Skeletal muscle tissue (tissue), 4 donors: ENCODE measurements around the gene IL1RAPL1. TPM values are rescaled to one million over a fixed set of nuclear protein-coding genes. Genes with fewer than 3 reads are reported as not detected.

Source experiments
- H3K27ac ChIP-seq: one replicate; pipeline ENCODE4 v1.7.0; 2013; ENCODE audit warnings: mild to moderate bottlenecking, low read depth, low read length, inconsistent platforms
- H3K27me3 ChIP-seq, 3 donors: one replicate each; pipeline ENCODE4 v1.7.0; 2013; ENCODE audit warnings: low read length in 3 of 3; ENCODE audit not compliant: control insufficient read depth in 3 of 3, insufficient read depth in 3 of 3
- H3K36me3 ChIP-seq, 3 donors: one replicate each; pipeline ENCODE4 v1.7.0; 2013; ENCODE audit warnings: low read length in 3 of 3; ENCODE audit not compliant: control insufficient read depth in 3 of 3, insufficient read depth in 3 of 3
- H3K4me1 ChIP-seq, 3 donors: one replicate each; pipeline ENCODE4 v1.7.0; 2013; ENCODE audit warnings: low read length in 3 of 3, mild to moderate bottlenecking in 3 of 3; ENCODE audit not compliant: control insufficient read depth in 3 of 3, insufficient read depth in 3 of 3
- H3K4me3 ChIP-seq, 3 donors: one replicate each; pipeline ENCODE4 v1.7.0; 2013; ENCODE audit warnings: low read length in 3 of 3
- H3K9ac ChIP-seq, 3 donors: one replicate each; pipeline ENCODE4 v1.7.0; 2013; ENCODE audit warnings: low read length in 3 of 3, mild to moderate bottlenecking in 3 of 3, moderate library complexity in 2 of 3, low read depth in 1 of 3
- H3K9me3 ChIP-seq, 3 donors: one replicate each; pipeline ENCODE4 v1.7.0; 2013; ENCODE audit warnings: low read length in 3 of 3; ENCODE audit not compliant: control insufficient read depth in 3 of 3
- total RNA-seq: library from RNA; depleted of rRNA; stranded (reverse); fragments of >200 nt; gene quantifications from one replicate; pipeline ENCODE4 v1.2.3, GENCODE V29; 2014
- donor health status: Osteomylitis.

IL1RAPL1 gene
- total RNA-seq, 1 donor from 2014 or later = 3.7 TPM

GRCh38 chrX:28668957-28669356 lies 81.7 kb downstream of the IL1RAPL1 start:
- Histone ChIP-seq H3K9ac (no peak overlapping the region), H3K4me3 (no peak overlapping the region), H3K4me1 (no peaks in the 10 kb centered on the region), H3K27me3 (no peaks in the 10 kb centered on the region), H3K27ac (no peak overlapping the region), H3K36me3 (no peaks in the 10 kb centered on the region), H3K9me3 (no peaks in the 10 kb centered on the region)

GRCh38 chrX:28670074-28670473 lies 82.8 kb downstream of the IL1RAPL1 start:
- Histone ChIP-seq H3K9me3 (no peaks in the 10 kb centered on the region), H3K36me3 (no peaks in the 10 kb centered on the region), H3K9ac (no peak overlapping the region), H3K27ac (no peak overlapping the region), H3K4me3 (no peak overlapping the region), H3K4me1 (no peaks in the 10 kb centered on the region), H3K27me3 (no peaks in the 10 kb centered on the region)

- H3K27me3 ChIP-seq = no peaks in the 10 kb centered on the region
- no peak overlapping the region for H3K4me3 ChIP-seq
- H3K9ac ChIP-seq = no peak overlapping the region
- no peak overlapping the region for H3K27ac ChIP-seq
- H3K4me1 ChIP-seq = no peaks in the 10 kb centered on the region
- no peaks in the 10 kb centered on the region for H3K9me3 ChIP-seq
- no peaks in the 10 kb centered on the region for H3K36me3 ChIP-seq
Measured at GRCh38 chrX:28675173-28675572, 87.9 kb downstream of the IL1RAPL1 start.

GRCh38 chrX:28693101-28693500 lies 105.9 kb downstream of the IL1RAPL1 start:
- Histone ChIP-seq H3K9me3 (no peaks in the 10 kb centered on the region), H3K27ac (no peak overlapping the region), H3K27me3 (no peaks in the 10 kb centered on the region), H3K9ac (no peak overlapping the region), H3K4me3 (no peak overlapping the region), H3K36me3 (no peaks in the 10 kb centered on the region), H3K4me1 (no peaks in the 10 kb centered on the region)

DNA sequence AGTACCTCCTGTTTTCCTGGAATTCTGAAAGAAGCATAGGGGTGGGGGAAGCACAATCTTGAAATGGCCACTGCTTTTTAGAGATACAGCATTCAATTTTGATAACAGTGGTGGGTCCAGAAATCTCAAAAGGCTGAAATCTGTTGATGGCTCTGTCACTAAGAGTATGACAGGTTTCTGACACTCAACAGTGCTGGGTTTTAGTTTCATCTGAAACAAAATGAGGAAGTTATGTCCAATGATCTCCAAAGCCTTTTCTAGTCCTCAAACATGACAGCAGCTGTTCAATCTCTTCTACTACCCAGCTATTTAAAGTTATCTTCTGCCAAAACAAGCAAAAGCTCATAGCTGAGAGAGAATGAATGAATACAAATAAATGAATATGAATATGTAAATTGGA lies 110.5 kb downstream of the IL1RAPL1 start:
- Histone ChIP-seq H3K4me3 (no peak overlapping the region), H3K9ac (no peak overlapping the region), H3K27ac (no peak overlapping the region), H3K4me1 (no peaks in the 10 kb centered on the region), H3K9me3 (no peaks in the 10 kb centered on the region), H3K27me3 (no peaks in the 10 kb centered on the region), H3K36me3 (no peaks in the 10 kb centered on the region)

GRCh38 chrX:28701222-28701621 lies 114.0 kb downstream of the IL1RAPL1 start:
- Histone ChIP-seq H3K27ac (no peak overlapping the region), H3K9me3 (no peaks in the 10 kb centered on the region), H3K27me3 (no peaks in the 10 kb centered on the region), H3K36me3 (no peaks in the 10 kb centered on the region), H3K4me3 (no peak overlapping the region), H3K4me1 (no peaks in the 10 kb centered on the region), H3K9ac (no peak overlapping the region)

DNA sequence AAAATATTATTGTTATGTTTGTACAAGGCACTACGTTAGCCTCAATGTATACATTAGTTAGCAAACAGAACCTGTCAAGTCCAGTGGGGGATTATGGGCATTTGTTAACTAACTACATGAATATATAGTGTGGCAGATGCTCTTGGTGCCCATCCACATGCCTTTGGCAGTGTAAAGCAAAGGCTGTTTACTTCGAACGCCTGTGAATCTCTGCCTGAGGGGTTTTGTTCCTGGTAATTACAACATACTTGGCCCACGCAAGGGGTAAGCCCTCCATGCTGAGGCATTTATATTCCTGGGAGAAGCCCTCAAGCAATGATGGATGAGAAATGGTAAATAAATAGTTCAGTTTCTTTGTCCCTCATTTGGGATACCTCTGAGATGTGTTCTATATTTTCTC lies 119.7 kb downstream of the IL1RAPL1 start:
- Histone ChIP-seq H3K36me3 (no peaks in the 10 kb centered on the region), H3K9me3 (no peaks in the 10 kb centered on the region), H3K4me3 (no peak overlapping the region), H3K4me1 (no peaks in the 10 kb centered on the region), H3K27me3 (no peaks in the 10 kb centered on the region), H3K9ac (no peak overlapping the region), H3K27ac (no peak overlapping the region)

DNA sequence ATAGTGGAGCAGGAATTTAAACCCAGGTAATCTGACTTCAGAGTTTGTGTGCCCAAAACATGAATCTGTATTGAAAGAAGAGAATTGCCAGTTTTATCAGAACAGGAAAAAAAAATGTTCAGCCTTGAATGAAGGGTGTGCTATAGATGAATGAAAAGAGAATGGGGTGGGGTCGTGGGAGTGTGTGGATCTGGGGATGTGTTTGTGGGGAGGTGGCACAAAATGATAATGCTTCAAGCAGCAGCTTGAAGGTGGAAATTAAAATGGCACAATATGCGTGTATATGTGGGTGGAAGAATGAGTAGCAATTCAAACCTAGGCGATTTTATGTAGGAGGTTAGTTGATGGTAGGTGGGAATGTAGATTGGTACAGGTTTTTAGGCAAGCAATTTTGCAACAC lies 122.2 kb downstream of the IL1RAPL1 start:
- H3K9me3 ChIP-seq = no peaks in the 10 kb centered on the region
- no peak overlapping the region for H3K4me3 ChIP-seq
- no peaks in the 10 kb centered on the region for H3K4me1 ChIP-seq
- H3K27ac ChIP-seq = no peak overlapping the region
- no peaks in the 10 kb centered on the region for H3K27me3 ChIP-seq
- no peaks in the 10 kb centered on the region for H3K36me3 ChIP-seq
- no peak overlapping the region for H3K9ac ChIP-seq

GRCh38 chrX:28717864-28718263 lies 130.6 kb downstream of the IL1RAPL1 start:
- Histone ChIP-seq H3K27ac (no peak overlapping the region), H3K27me3 (no peaks in the 10 kb centered on the region), H3K9me3 (no peaks in the 10 kb centered on the region), H3K36me3 (no peaks in the 10 kb centered on the region), H3K4me1 (no peaks in the 10 kb centered on the region), H3K4me3 (no peak overlapping the region), H3K9ac (no peak overlapping the region)

GRCh38 chrX:28718450-28718849 lies 131.2 kb downstream of the IL1RAPL1 start:
- no peak overlapping the region for H3K9ac ChIP-seq
- H3K9me3 ChIP-seq = no peaks in the 10 kb centered on the region
- no peaks in the 10 kb centered on the region for H3K27me3 ChIP-seq
- no peaks in the 10 kb centered on the region for H3K4me1 ChIP-seq
- H3K4me3 ChIP-seq = no peak overlapping the region
- H3K36me3 ChIP-seq = no peaks in the 10 kb centered on the region
- no peak overlapping the region for H3K27ac ChIP-seq

DNA sequence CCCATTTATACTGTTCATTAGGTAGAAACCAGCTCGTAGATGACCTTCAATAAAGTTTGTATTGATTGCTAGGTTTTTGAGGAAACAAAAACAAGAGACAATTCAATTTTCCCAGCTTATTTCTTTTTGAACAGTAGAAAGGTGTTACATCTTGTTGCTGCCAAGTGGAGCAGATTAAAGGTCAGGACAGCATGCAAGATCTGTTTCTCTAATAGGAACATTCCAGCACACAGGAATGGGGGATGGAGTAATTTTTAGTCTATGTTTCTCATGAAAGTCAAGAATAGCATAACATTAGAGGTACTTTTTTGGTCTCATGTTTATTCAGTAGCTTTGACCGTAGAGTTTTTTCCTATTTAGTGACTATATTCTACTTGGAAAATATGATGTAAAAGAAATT lies 132.4 kb downstream of the IL1RAPL1 start:
- Histone ChIP-seq H3K36me3 (no peaks in the 10 kb centered on the region), H3K9me3 (no peaks in the 10 kb centered on the region), H3K9ac (no peak overlapping the region), H3K27me3 (no peaks in the 10 kb centered on the region), H3K4me1 (no peaks in the 10 kb centered on the region), H3K4me3 (no peak overlapping the region), H3K27ac (no peak overlapping the region)
